Loucy (cell line): ENCODE data around the gene RSPRY1.

Source experiments
- H2AFZ ChIP-seq: fragments of 200-600 bp; sonication (generic); 2 replicates; pipeline ENCODE4 v1.6.0; 2016; ENCODE audit warnings: antibody characterized with exemption, mild to moderate bottlenecking, low read length, moderate library complexity
- H3F3A ChIP-seq: fragments of 200-600 bp; 2 replicates; pipeline ENCODE4 v1.6.0; 2016; ENCODE audit warnings: antibody characterized with exemption, low read depth, mild to moderate bottlenecking
- H3K27me3 ChIP-seq: fragments of 200-600 bp; sonication (generic); 2 replicates; pipeline ENCODE4 v1.6.1; 2014; ENCODE audit warnings: low read length, mild to moderate bottlenecking; ENCODE audit not compliant: insufficient read depth, poor library complexity, severe bottlenecking
- H3K36me3 ChIP-seq: fragments of 200-600 bp; sonication (generic); 2 replicates; pipeline ENCODE4 v1.6.1; 2016; ENCODE audit warnings: low read length; ENCODE audit not compliant: insufficient read depth
- H3K4me1 ChIP-seq: fragments of 200-600 bp; sonication (generic); 2 replicates; pipeline ENCODE4 v1.5.1; 2014; ENCODE audit warnings: low read length, mild to moderate bottlenecking; ENCODE audit not compliant: insufficient read depth, poor library complexity, severe bottlenecking
- H3K4me2 ChIP-seq: fragments of 200-600 bp; sonication (generic); 2 replicates; pipeline ENCODE4 v1.6.0; 2014; ENCODE audit warnings: antibody characterized with exemption, low read length, low read depth, mild to moderate bottlenecking; ENCODE audit not compliant: poor library complexity, severe bottlenecking
- H3K4me3 ChIP-seq: fragments of 200-600 bp; sonication (generic); 2 replicates; pipeline ENCODE4 v1.5.1; 2014; ENCODE audit warnings: low read length, mild to moderate bottlenecking, mixed read lengths; ENCODE audit not compliant: poor library complexity, severe bottlenecking
- H3K79me2 ChIP-seq: fragments of 200-600 bp; sonication (generic); 2 replicates; pipeline ENCODE4 v1.6.1; 2014; ENCODE audit warnings: low read length; ENCODE audit not compliant: insufficient read depth
- H3K9ac ChIP-seq: fragments of 200-600 bp; sonication (generic); 2 replicates; pipeline ENCODE4 v1.6.0; 2014; ENCODE audit warnings: mild to moderate bottlenecking, low read depth, low read length, moderate library complexity; ENCODE audit not compliant: poor library complexity, severe bottlenecking
- H3K9me2 ChIP-seq: fragments of 200-600 bp; sonication (generic); replicated peaks from 2 replicates; pipeline ENCODE4 v1.6.1; 2016; ENCODE audit warnings: low read depth, low read length, mixed read lengths
- H3K9me3 ChIP-seq: fragments of 200-600 bp; sonication (generic); 2 replicates; pipeline ENCODE4 v1.6.1; 2014; ENCODE audit warnings: mild to moderate bottlenecking, antibody characterized with exemption, low read length, low read depth; ENCODE audit not compliant: insufficient read depth
- H4K20me1 ChIP-seq: fragments of 200-600 bp; sonication (generic); 2 replicates; pipeline ENCODE4 v1.6.0; 2014; ENCODE audit warnings: antibody characterized with exemption, low read length, mild to moderate bottlenecking; ENCODE audit not compliant: insufficient read depth, poor library complexity, severe bottlenecking
- CTCF ChIP-seq: fragments of 200-600 bp; sonication (generic); conservative IDR thresholded peaks from 2 replicates; pipeline ENCODE4 v1.5.1; 2014; ENCODE audit warnings: mild to moderate bottlenecking, antibody characterized with exemption, low read length
- EZH2phosphoT487 ChIP-seq: fragments of 200-600 bp; IDR thresholded peaks from 2 replicates; pipeline ENCODE4 v1.6.1; 2018; ENCODE audit warnings: antibody characterized with exemption, mild to moderate bottlenecking, moderate library complexity, borderline replicate concordance

The RSPRY1 gene

GRCh38 chr16:57258910-57259475, 72.9 kb downstream of the RSPRY1 start:
- Histone ChIP-seq H3K79me2 (no peaks in the 10 kb centered on the region), H3K27me3 (no peaks in the 10 kb centered on the region), H3K36me3 (no peaks in the 10 kb centered on the region), H4K20me1 (no peaks in the 10 kb centered on the region), H3K4me3 (no peak overlapping the region), H3F3A (no peaks in the 10 kb centered on the region), H3K9me2 (no peaks in the 10 kb centered on the region), H3K9me3 (no peaks in the 10 kb centered on the region), H3K4me1 (no peaks in the 10 kb centered on the region), H2AFZ (no peak overlapping the region), H3K4me2 (no peak overlapping the region), H3K9ac (no peak overlapping the region)
- no peak for TF ChIP-seq CTCF
- no peak for TF ChIP-seq EZH2phosphoT487

GRCh38 chr16:57260294-57260929, 74.3 kb downstream of the RSPRY1 start:
- H3K27me3 ChIP-seq = no peaks in the 10 kb centered on the region
- H3K79me2 ChIP-seq = no peaks in the 10 kb centered on the region
- H3K4me2 ChIP-seq = no peak overlapping the region
- no peak for TF ChIP-seq EZH2phosphoT487
- no peak for TF ChIP-seq CTCF
- H3K9me3 ChIP-seq = no peaks in the 10 kb centered on the region
- no peaks in the 10 kb centered on the region for H3F3A ChIP-seq
- H3K4me3 ChIP-seq = no peak overlapping the region
- H3K4me1 ChIP-seq = no peaks in the 10 kb centered on the region
- no peak overlapping the region for H3K9ac ChIP-seq
- no peaks in the 10 kb centered on the region for H3K36me3 ChIP-seq
- 0 out of 2 replicates have a peak overlapping the region, but pooled peaks have one; percentile 21 for H2AFZ ChIP-seq
- no peaks in the 10 kb centered on the region for H4K20me1 ChIP-seq
- no peaks in the 10 kb centered on the region for H3K9me2 ChIP-seq

GRCh38 chr16:57261806-57262205, 75.7 kb downstream of the RSPRY1 start:
- no peaks in the 10 kb centered on the region for H3K36me3 ChIP-seq
- H3K4me3 ChIP-seq = no peak overlapping the region
- no peak overlapping the region for H3K4me2 ChIP-seq
- H3F3A ChIP-seq = no peaks in the 10 kb centered on the region
- TF ChIP-seq CTCF (no peak), EZH2phosphoT487 (no peak)
- peaks cover under 1% of the 10 kb centered on the region for H3K4me1 ChIP-seq
- H3K79me2 ChIP-seq = no peaks in the 10 kb centered on the region
- no peak overlapping the region for H3K9ac ChIP-seq
- no peaks in the 10 kb centered on the region for H3K9me3 ChIP-seq
- no peak overlapping the region for H2AFZ ChIP-seq
- H3K9me2 ChIP-seq = no peaks in the 10 kb centered on the region
- no peaks in the 10 kb centered on the region for H3K27me3 ChIP-seq
- no peaks in the 10 kb centered on the region for H4K20me1 ChIP-seq
